ENCODE data around the gene RPS29.
A peak's percentile ranks its signal among the peaks of the same experiment; 100 is the strongest.
"Not testable (repeated sequence)": the region's sequence is repeated elsewhere in the genome, so short reads cannot be mapped to it uniquely, and the experiment has no call there.

Gene RPS29

GRCh38 chr14:49622022-49622607 lies 35.9 kb upstream of the RPS29 start:
- FAIRE-seq (no peak), DNase-seq (ENCODE audit: insufficient read length, low spot score) (no peak)

GRCh38 chr14:49621114-49621881 lies 35.1 kb upstream of the RPS29 start:
- DNase-seq (ENCODE audit: insufficient read length, low spot score) (no peak), FAIRE-seq (no peak)
- no peak for TF ChIP-seq CTCF (IDR thresholded peaks at IDR 0.05; ENCODE audit: insufficient read depth, missing control alignments)

More at GRCh38 chr14:49622022-49622607, 35.9 kb upstream of the RPS29 start:
- no peak for TF ChIP-seq CTCF (IDR thresholded peaks at IDR 0.05; ENCODE audit: insufficient read depth, missing control alignments)

GRCh38 chr14:49620182-49621113 lies 34.3 kb upstream of the RPS29 start, which contains the start of the genes MGAT2 and RPL36AL:
TSS of gene MGAT2 (plus strand) at chr14:49620799. CDS start at chr14:49621269, 470 bp downstream.
TSS of gene RPL36AL (minus strand) at chr14:49620626. CDS start at chr14:49619104, 1,522 bp downstream.
- DNase-seq (ENCODE audit: insufficient read length, low spot score), result peak; percentile 86
- TF ChIP-seq CTCF (IDR thresholded peaks at IDR 0.05; ENCODE audit: insufficient read depth, missing control alignments), result no peak
- FAIRE-seq, result no peak

GRCh38 chr14:49619730-49620129 lies 33.5 kb upstream of the RPS29 start:
- no peak for DNase-seq (ENCODE audit: insufficient read length, low spot score)
- no peak for FAIRE-seq

GRCh38 chr14:49619273-49619672 lies 33.1 kb upstream of the RPS29 start:
- FAIRE-seq; DNase-seq (ENCODE audit: insufficient read length, low spot score): not testable (repeated sequence)

More at GRCh38 chr14:49619730-49620129, 33.5 kb upstream of the RPS29 start:
- TF ChIP-seq CTCF (IDR thresholded peaks at IDR 0.05; ENCODE audit: insufficient read depth, missing control alignments), result no peak

- FAIRE-seq, result no peak
- DNase-seq (ENCODE audit: insufficient read length, low spot score), result no peak
- no peak for TF ChIP-seq CTCF (IDR thresholded peaks at IDR 0.05; ENCODE audit: insufficient read depth, missing control alignments)
These were observed 31.8 kb upstream of the RPS29 start for GRCh38 chr14:49617852-49618519.

GRCh38 chr14:49615776-49616175 lies 29.6 kb upstream of the RPS29 start:
- DNase-seq (ENCODE audit: insufficient read length, low spot score) (no peak), FAIRE-seq (no peak)
- TF ChIP-seq CTCF (IDR thresholded peaks at IDR 0.05; ENCODE audit: insufficient read depth, missing control alignments), result no peak

Data from D721Med (cell line).